Measurements from ENCODE around the gene KRTAP20-4.

Gene KRTAP20-4

GRCh38 chr21:30620080-30620479, 347 bp upstream of the KRTAP20-4 start:
- FAIRE-seq = no peak
- DNase-seq (ENCODE audit: insufficient read length, low spot score) = no peak
- TF ChIP-seq CTCF (IDR thresholded peaks at IDR 0.05; ENCODE audit: insufficient read depth, missing control alignments) = no peak

- FAIRE-seq (no peak), DNase-seq (ENCODE audit: insufficient read length, low spot score) (no peak)
- no peak for TF ChIP-seq CTCF (IDR thresholded peaks at IDR 0.05; ENCODE audit: insufficient read depth, missing control alignments)
Observed at GRCh38 chr21:30623362-30623761, 2.9 kb downstream of the KRTAP20-4 start.

GRCh38 chr21:30625449-30626165, 5.2 kb downstream of the KRTAP20-4 start:
- DNase-seq (ENCODE audit: insufficient read length, low spot score) (no peak), FAIRE-seq (no peak)
- no peak for TF ChIP-seq CTCF (IDR thresholded peaks at IDR 0.05; ENCODE audit: insufficient read depth, missing control alignments)

- FAIRE-seq = no peak
- no peak for TF ChIP-seq CTCF (IDR thresholded peaks at IDR 0.05; ENCODE audit: insufficient read depth, missing control alignments)
- no peak for DNase-seq (ENCODE audit: insufficient read length, low spot score)
Observed at GRCh38 chr21:30628109-30628508, 7.7 kb downstream of the KRTAP20-4 start.

GRCh38 chr21:30629200-30629599, 8.8 kb downstream of the KRTAP20-4 start:
- DNase-seq (ENCODE audit: insufficient read length, low spot score) (no peak), FAIRE-seq (no peak)
- no peak for TF ChIP-seq CTCF (IDR thresholded peaks at IDR 0.05; ENCODE audit: insufficient read depth, missing control alignments)

GRCh38 chr21:30634906-30635305, 14.5 kb downstream of the KRTAP20-4 start, which contains the start of gene KRTAP20-2:
KRTAP20-2 (plus strand) TSS chr21:30635206; CDS start chr21:30635264, 58 bp downstream.
- no peak for TF ChIP-seq CTCF (IDR thresholded peaks at IDR 0.05; ENCODE audit: insufficient read depth, missing control alignments)
- FAIRE-seq (no peak), DNase-seq (ENCODE audit: insufficient read length, low spot score) (no peak)

- FAIRE-seq (no peak), DNase-seq (ENCODE audit: insufficient read length, low spot score) (no peak)
- TF ChIP-seq CTCF (IDR thresholded peaks at IDR 0.05; ENCODE audit: insufficient read depth, missing control alignments) = no peak
Observed at GRCh38 chr21:30638686-30639085, 18.3 kb downstream of the KRTAP20-4 start.
